ENCODE data around the gene CBX5. TPM values are rescaled to one million over a fixed set of nuclear protein-coding genes. Genes with fewer than 3 reads are reported as not detected.
A peak's percentile ranks its signal among the peaks of the same experiment; 100 is the strongest.

Gene CBX5
- total and polyA plus RNA-seq, 9 of the 15 experiments (the other 6 are each of a cell fraction or from before 2014, with no cell fraction given), result 32.6 to 102 (median 59.2) TPM

GRCh38 chr12:54201001-54201794 is 78.7 kb downstream of the CBX5 start (continued):
- TF ChIP-seq GABPA (tag; conservative IDR thresholded peaks at IDR 0.05; ENCODE audit: low read depth), result no peak
- peak; percentile 58; the same call in 1 of the 2 replicates for TF ChIP-seq CBX1 (IDR thresholded peaks at IDR 0.05; ENCODE audit: low read depth)
- no peak for TF ChIP-seq NFE2 (IDR thresholded peaks at IDR 0.05; ENCODE audit: low read depth)
- no peak for TF ChIP-seq FOXJ3 (CRISPR knock-in tag; IDR thresholded peaks at IDR 0.05)
- no peak for TF ChIP-seq SNRNP70 (optimal IDR thresholded peaks at IDR 0.05; ENCODE audit: low read depth, low read length)
- TF ChIP-seq NFRKB (IDR thresholded peaks at IDR 0.05; ENCODE audit: low read depth), result no peak
- TF ChIP-seq MEIS2 (IDR thresholded peaks at IDR 0.05; ENCODE audit: partially characterized antibody), result no peak
- TF ChIP-seq ZNF232 (CRISPR knock-in tag; IDR thresholded peaks at IDR 0.05), result no peak
- TF ChIP-seq MAZ (CRISPR knock-in tag; conservative IDR thresholded peaks at IDR 0.05 in 1 of 2, IDR thresholded peaks at IDR 0.05 in 1 of 2), result no peak
- no peak for TF ChIP-seq ETV6 (IDR thresholded peaks at IDR 0.05; ENCODE audit: borderline replicate concordance in 1 of 2, low read depth in 2 of 2, low read length in 1 of 2)
- TF ChIP-seq ETV6 (CRISPR knock-in tag; IDR thresholded peaks at IDR 0.05; ENCODE audit: borderline replicate concordance), result no peak
- TF ChIP-seq, protein P1, sequence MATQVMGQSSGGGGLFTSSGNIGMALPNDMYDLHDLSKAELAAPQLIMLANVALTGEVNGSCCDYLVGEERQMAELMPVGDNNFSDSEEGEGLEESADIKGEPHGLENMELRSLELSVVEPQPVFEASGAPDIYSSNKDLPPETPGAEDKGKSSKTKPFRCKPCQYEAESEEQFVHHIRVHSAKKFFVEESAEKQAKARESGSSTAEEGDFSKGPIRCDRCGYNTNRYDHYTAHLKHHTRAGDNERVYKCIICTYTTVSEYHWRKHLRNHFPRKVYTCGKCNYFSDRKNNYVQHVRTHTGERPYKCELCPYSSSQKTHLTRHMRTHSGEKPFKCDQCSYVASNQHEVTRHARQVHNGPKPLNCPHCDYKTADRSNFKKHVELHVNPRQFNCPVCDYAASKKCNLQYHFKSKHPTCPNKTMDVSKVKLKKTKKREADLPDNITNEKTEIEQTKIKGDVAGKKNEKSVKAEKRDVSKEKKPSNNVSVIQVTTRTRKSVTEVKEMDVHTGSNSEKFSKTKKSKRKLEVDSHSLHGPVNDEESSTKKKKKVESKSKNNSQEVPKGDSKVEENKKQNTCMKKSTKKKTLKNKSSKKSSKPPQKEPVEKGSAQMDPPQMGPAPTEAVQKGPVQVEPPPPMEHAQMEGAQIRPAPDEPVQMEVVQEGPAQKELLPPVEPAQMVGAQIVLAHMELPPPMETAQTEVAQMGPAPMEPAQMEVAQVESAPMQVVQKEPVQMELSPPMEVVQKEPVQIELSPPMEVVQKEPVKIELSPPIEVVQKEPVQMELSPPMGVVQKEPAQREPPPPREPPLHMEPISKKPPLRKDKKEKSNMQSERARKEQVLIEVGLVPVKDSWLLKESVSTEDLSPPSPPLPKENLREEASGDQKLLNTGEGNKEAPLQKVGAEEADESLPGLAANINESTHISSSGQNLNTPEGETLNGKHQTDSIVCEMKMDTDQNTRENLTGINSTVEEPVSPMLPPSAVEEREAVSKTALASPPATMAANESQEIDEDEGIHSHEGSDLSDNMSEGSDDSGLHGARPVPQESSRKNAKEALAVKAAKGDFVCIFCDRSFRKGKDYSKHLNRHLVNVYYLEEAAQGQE (IDR thresholded peaks at IDR 0.05; ENCODE audit: borderline replicate concordance), result peak; percentile 80
- TF ChIP-seq, protein P1 (CRISPR knock-in tag; IDR thresholded peaks at IDR 0.05; ENCODE audit: low read depth), result no peak
- TF ChIP-seq XRCC5 (IDR thresholded peaks at IDR 0.05; ENCODE audit: low read depth, low read length), result peak; percentile 80; the same call in 1 of the 2 replicates
- no peak for TF ChIP-seq ETV1 (tag; conservative IDR thresholded peaks at IDR 0.05; ENCODE audit: low read depth)
- peak; percentile 10; the same call in 1 of the 2 replicates for TF ChIP-seq TOE1 (IDR thresholded peaks at IDR 0.05; ENCODE audit: borderline replicate concordance)
- TF ChIP-seq TOE1 (CRISPR knock-in tag; IDR thresholded peaks at IDR 0.05; ENCODE audit: borderline replicate concordance, low read depth), result no peak
- no peak for TF ChIP-seq SIRT6 (IDR thresholded peaks at IDR 0.05; ENCODE audit: low read depth, low read length)
- TF ChIP-seq, protein P2, sequence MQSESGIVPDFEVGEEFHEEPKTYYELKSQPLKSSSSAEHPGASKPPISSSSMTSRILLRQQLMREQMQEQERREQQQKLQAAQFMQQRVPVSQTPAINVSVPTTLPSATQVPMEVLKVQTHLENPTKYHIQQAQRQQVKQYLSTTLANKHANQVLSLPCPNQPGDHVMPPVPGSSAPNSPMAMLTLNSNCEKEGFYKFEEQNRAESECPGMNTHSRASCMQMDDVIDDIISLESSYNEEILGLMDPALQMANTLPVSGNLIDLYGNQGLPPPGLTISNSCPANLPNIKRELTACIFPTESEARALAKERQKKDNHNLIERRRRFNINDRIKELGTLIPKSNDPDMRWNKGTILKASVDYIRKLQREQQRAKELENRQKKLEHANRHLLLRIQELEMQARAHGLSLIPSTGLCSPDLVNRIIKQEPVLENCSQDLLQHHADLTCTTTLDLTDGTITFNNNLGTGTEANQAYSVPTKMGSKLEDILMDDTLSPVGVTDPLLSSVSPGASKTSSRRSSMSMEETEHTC (IDR thresholded peaks at IDR 0.05), result no peak
- TF ChIP-seq PURB (CRISPR knock-in tag; IDR thresholded peaks at IDR 0.05; ENCODE audit: low read depth), result no peak
